ENCODE data around the gene EEF1AKMT4. TPM values are rescaled to one million over a fixed set of nuclear protein-coding genes. Genes with fewer than 3 reads are reported as not detected.

EEF1AKMT4 gene
- polyA plus RNA-seq, 1 donor (not counting 4 experiments of a cell fraction or from before 2014, with no cell fraction given) = 10.8 TPM

DNA sequence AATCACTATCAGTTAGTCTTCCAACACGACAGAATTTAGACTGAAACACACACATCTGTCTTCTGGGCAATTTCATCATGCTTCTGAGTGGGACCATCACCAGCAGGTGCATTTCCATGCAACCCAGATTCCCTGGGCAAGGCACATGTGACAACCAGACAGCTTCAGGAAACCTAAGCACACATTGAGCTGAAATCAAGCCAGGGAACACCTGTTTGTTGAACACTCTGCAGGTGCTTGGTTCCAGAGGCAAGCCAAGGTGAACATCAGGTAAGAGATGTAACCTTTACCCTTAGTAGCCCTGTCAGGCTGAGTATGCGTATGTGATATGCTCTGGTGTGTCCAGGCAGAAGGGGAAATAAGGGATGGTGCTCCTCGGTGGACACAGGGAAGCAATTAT is 46.3 kb downstream of the EEF1AKMT4 start:
- H2AFZ ChIP-seq (ENCODE audit: control insufficient read depth, low read length) = no peak overlapping the region
- no peaks in the 10 kb centered on the region for H3K9me1 ChIP-seq (ENCODE audit: control insufficient read depth, extremely low read depth, insufficient read depth, low read length)
- no peak overlapping the region for H3K4me3 ChIP-seq (ENCODE audit: control insufficient read depth in 2 of 3, extremely low read depth in 1 of 3, insufficient read depth in 2 of 3, low read depth in 1 of 3, low read length in 3 of 3)
- H3K27me3 ChIP-seq (ENCODE audit: control insufficient read depth, extremely low read depth, insufficient read depth, low read length) = no peaks in the 10 kb centered on the region
- H3K9me3 ChIP-seq (ENCODE audit: control insufficient read depth, low read depth, low read length) = no peaks in the 10 kb centered on the region
- H3K4me1 ChIP-seq (ENCODE audit: control insufficient read depth, extremely low read depth, insufficient read depth, low read length) = peaks cover 7% of the 10 kb centered on the region
- H4K20me1 ChIP-seq (ENCODE audit: control insufficient read depth, extremely low read depth, insufficient read depth, low read length) = no peaks in the 10 kb centered on the region
- dilution Hi-C loops (cut with MboI; ENCODE audit: extremely low pct_ligation_motif_present, low sequenced_read_pairs) = no loop called here
- peaks cover 0 to 3% of the 10 kb centered on the region in 2 experiments for H3K36me3 ChIP-seq (ENCODE audit: control insufficient read depth in 2 of 2, extremely low read depth in 1 of 2, insufficient read depth in 2 of 2, low read length in 2 of 2)
- H3K27ac ChIP-seq (ENCODE audit: control insufficient read depth, insufficient read depth, low read length) = no peak overlapping the region
- no peak overlapping the region for H3K9ac ChIP-seq (ENCODE audit: control insufficient read depth, extremely low read depth, insufficient read depth, low read length)
- H3K79me2 ChIP-seq (ENCODE audit: control insufficient read depth, insufficient read depth, low read length) = peaks cover 16% of the 10 kb centered on the region
- TF ChIP-seq, protein P1, sequence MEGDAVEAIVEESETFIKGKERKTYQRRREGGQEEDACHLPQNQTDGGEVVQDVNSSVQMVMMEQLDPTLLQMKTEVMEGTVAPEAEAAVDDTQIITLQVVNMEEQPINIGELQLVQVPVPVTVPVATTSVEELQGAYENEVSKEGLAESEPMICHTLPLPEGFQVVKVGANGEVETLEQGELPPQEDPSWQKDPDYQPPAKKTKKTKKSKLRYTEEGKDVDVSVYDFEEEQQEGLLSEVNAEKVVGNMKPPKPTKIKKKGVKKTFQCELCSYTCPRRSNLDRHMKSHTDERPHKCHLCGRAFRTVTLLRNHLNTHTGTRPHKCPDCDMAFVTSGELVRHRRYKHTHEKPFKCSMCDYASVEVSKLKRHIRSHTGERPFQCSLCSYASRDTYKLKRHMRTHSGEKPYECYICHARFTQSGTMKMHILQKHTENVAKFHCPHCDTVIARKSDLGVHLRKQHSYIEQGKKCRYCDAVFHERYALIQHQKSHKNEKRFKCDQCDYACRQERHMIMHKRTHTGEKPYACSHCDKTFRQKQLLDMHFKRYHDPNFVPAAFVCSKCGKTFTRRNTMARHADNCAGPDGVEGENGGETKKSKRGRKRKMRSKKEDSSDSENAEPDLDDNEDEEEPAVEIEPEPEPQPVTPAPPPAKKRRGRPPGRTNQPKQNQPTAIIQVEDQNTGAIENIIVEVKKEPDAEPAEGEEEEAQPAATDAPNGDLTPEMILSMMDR (optimal IDR thresholded peaks at IDR 0.05 in 1 of 3, IDR thresholded peaks at IDR 0.05 in 1 of 3, conservative IDR thresholded peaks at IDR 0.05 in 1 of 3; ENCODE audit: extremely low read depth in 1 of 3, insufficient read depth in 2 of 3, low read length in 3 of 3) = no peak
- no peak for TF ChIP-seq EZH2 (IDR thresholded peaks at IDR 0.05; ENCODE audit: low read length)
- DNase-seq (ENCODE audit: low read depth, low spot score) (no peak), FAIRE-seq (no peak)
- no peak overlapping the region for H3K4me2 ChIP-seq (ENCODE audit: control insufficient read depth, extremely low read depth, insufficient read depth, low read depth, low read length)

DNA sequence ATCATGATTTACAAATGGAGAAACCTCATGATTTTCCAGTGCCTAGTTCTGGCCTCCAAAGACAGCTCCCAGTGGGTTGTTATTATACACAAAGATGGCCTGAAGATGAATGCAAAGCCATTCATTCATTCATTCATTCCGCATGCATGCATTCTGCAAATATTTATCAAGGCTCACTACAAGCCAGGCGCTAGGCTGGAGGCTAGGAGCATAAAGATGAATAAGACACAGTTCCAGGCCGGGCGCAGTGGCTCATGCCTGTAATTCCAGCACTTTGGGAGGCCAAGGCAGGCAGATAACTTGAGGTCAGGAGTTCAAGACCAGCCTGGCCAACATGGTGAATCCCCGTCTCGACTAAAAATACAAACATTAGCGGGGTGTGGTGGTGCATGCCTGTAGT is 47.1 kb downstream of the EEF1AKMT4 start:
- dilution Hi-C loops (cut with MboI; ENCODE audit: extremely low pct_ligation_motif_present, low sequenced_read_pairs) = no loop called here

More for the DNA sequence above, 47.1 kb downstream of the EEF1AKMT4 start:
- Histone ChIP-seq H4K20me1 (ENCODE audit: control insufficient read depth, extremely low read depth, insufficient read depth, low read length) (peaks cover 1% of the 10 kb centered on the region), H3K27me3 (ENCODE audit: control insufficient read depth, extremely low read depth, insufficient read depth, low read length) (no peaks in the 10 kb centered on the region), H3K36me3 (ENCODE audit: control insufficient read depth in 2 of 2, extremely low read depth in 1 of 2, insufficient read depth in 2 of 2, low read length in 2 of 2) (peaks cover 3 to 9% of the 10 kb centered on the region in 2 experiments), H3K4me3 (ENCODE audit: control insufficient read depth in 2 of 3, extremely low read depth in 1 of 3, insufficient read depth in 2 of 3, low read depth in 1 of 3, low read length in 3 of 3) (no peak overlapping the region), H3K79me2 (ENCODE audit: control insufficient read depth, insufficient read depth, low read length) (peaks cover 24% of the 10 kb centered on the region), H3K27ac (ENCODE audit: control insufficient read depth, insufficient read depth, low read length) (no peak overlapping the region), H3K9me3 (ENCODE audit: control insufficient read depth, low read depth, low read length) (no peaks in the 10 kb centered on the region), H3K4me2 (ENCODE audit: control insufficient read depth, extremely low read depth, insufficient read depth, low read depth, low read length) (no peak overlapping the region), H3K9ac (ENCODE audit: control insufficient read depth, extremely low read depth, insufficient read depth, low read length) (no peak overlapping the region), H2AFZ (ENCODE audit: control insufficient read depth, low read length) (no peak overlapping the region), H3K9me1 (ENCODE audit: control insufficient read depth, extremely low read depth, insufficient read depth, low read length) (no peaks in the 10 kb centered on the region), H3K4me1 (ENCODE audit: control insufficient read depth, extremely low read depth, insufficient read depth, low read length) (peaks cover 9% of the 10 kb centered on the region)
- DNase-seq (ENCODE audit: low read depth, low spot score) = no peak
- no peak for TF ChIP-seq EZH2 (IDR thresholded peaks at IDR 0.05; ENCODE audit: low read length)
- TF ChIP-seq, protein P1 (optimal IDR thresholded peaks at IDR 0.05 in 1 of 3, IDR thresholded peaks at IDR 0.05 in 1 of 3, conservative IDR thresholded peaks at IDR 0.05 in 1 of 3; ENCODE audit: extremely low read depth in 1 of 3, insufficient read depth in 2 of 3, low read length in 3 of 3) = no peak
- FAIRE-seq = no peak
